Measurements from ENCODE around the gene RYR2. TPM values are rescaled to one million over a fixed set of nuclear protein-coding genes. Genes with fewer than 3 reads are reported as not detected.

The RYR2 gene
- total and polyA plus RNA-seq, 11 donors, result 77.7 to 1,319 (median 805) TPM

DNA sequence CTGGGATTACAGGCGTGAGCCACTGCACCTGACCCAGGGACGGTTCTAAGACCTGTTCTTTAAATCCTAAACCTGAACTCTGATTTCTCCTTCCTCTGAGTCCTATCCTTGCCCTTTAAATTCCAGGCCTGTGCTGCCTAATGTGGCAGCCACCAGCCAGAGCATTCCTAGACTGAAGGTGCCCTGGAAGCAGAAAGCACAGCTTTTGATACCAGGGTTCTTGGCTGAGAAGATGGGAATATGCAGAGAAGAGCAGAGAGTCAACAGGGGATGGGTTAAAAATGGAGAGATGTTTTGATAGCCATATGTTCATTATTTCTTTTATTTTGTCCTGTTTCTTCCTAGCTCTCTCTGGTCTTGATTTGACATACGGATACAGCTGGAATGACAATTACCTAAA lies 49.7 kb downstream of the RYR2 start:
- Histone ChIP-seq H3K4me1 (peaks cover 0 to 96% (median 37%) of the 10 kb centered on the region in 12 donors), H3K27me3 (no peaks in the 10 kb centered on the region), H3K4me3 (no peak overlapping the region), H3K9me3 (no peaks in the 10 kb centered on the region), H3K27ac (peak overlapping the region in 7 of 12 donors; percentile 21 to 60 (median 56)), H3K36me3 (no peaks in the 10 kb centered on the region)
- no peak for TF ChIP-seq POLR2A (IDR thresholded peaks at IDR 0.05)
- TF ChIP-seq, protein P1, sequence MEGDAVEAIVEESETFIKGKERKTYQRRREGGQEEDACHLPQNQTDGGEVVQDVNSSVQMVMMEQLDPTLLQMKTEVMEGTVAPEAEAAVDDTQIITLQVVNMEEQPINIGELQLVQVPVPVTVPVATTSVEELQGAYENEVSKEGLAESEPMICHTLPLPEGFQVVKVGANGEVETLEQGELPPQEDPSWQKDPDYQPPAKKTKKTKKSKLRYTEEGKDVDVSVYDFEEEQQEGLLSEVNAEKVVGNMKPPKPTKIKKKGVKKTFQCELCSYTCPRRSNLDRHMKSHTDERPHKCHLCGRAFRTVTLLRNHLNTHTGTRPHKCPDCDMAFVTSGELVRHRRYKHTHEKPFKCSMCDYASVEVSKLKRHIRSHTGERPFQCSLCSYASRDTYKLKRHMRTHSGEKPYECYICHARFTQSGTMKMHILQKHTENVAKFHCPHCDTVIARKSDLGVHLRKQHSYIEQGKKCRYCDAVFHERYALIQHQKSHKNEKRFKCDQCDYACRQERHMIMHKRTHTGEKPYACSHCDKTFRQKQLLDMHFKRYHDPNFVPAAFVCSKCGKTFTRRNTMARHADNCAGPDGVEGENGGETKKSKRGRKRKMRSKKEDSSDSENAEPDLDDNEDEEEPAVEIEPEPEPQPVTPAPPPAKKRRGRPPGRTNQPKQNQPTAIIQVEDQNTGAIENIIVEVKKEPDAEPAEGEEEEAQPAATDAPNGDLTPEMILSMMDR (IDR thresholded peaks at IDR 0.05), result no peak
- WGBS, 4 donors, result 52 to 66% (median 59%) methylated on average over 3 of the region's 3 CpGs
- ATAC-seq (peak in 3 of 4 donors; percentile 19 to 35 (median 27)), DNase-seq (no peak)
- intact Hi-C loops (cut with DNase I), result no loop called here

DNA sequence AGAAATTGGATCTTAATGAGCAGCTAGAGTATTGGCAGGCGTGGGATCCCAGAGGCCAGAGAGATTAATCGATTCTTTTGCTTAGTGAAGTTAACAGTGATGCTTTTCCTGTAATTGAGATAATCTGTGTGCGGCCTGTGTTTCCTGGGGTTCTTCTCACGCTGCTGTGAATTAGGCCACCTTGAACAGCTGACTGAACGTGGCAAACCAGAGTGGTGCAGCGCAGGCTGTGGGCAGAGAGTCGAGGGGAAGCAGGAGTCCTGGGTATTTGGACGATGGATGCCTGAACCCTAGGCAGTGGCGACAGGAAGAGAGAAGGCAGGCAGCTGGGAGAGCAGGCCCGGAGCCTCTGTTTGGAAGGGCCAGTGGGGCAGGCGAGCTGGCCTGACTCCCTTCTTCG lies 51.7 kb downstream of the RYR2 start:
- Histone ChIP-seq H3K36me3 (no peaks in the 10 kb centered on the region), H3K4me1 (peaks cover 0 to 94% (median 36%) of the 10 kb centered on the region in 12 donors), H3K27ac (peak overlapping the region in 9 of 12 donors; percentile 4 to 60 (median 37)), H3K4me3 (no peak overlapping the region), H3K27me3 (no peaks in the 10 kb centered on the region), H3K9me3 (no peaks in the 10 kb centered on the region)
- TF ChIP-seq, protein P1 (IDR thresholded peaks at IDR 0.05), result no peak
- no peak for TF ChIP-seq POLR2A (IDR thresholded peaks at IDR 0.05)
- ATAC-seq, result peak in 3 of 4 donors; percentile 5 to 36 (median 14)
- WGBS, 4 donors, result 44 to 48% (median 46%) methylated on average over 12 of the region's 12 CpGs
- no peak for DNase-seq
- intact Hi-C loops (cut with DNase I), result no loop called here

DNA sequence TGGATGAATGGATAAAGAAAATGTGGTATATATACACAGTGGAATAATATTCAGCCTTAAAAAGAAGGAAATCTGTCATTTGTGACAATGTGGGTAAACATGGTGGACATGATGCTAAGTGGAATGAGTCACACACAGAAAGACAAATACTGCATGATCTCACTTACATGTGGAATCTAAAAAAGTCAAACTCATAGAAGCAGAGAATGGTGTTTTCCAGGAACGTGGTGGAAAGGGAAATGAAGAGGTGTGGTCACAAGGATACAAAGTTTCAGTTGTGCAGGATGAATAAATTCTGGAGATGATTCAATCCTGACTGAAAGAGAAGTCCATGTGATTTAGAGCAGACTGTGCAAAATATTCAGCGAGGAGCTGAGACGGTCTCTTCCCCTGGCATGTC lies 56.6 kb downstream of the RYR2 start:
- intact Hi-C loops (cut with DNase I), result no loop called here
- Histone ChIP-seq H3K36me3 (peaks cover 0 to 7% (median 0%) of the 10 kb centered on the region in 9 donors), H3K9me3 (no peaks in the 10 kb centered on the region), H3K4me3 (no peak overlapping the region), H3K27me3 (no peaks in the 10 kb centered on the region), H3K4me1 (peaks cover 0 to 92% (median 30%) of the 10 kb centered on the region in 12 donors), H3K27ac (peak overlapping the region in 2 of 12 donors; percentile 7 to 15)
- 29 to 42% (median 36%) methylated on average over 3 of the region's 3 CpGs for WGBS, 4 donors
- TF ChIP-seq POLR2A (IDR thresholded peaks at IDR 0.05), result no peak
- TF ChIP-seq, protein P1 (IDR thresholded peaks at IDR 0.05), result no peak
- ATAC-seq (no peak), DNase-seq (no peak)

DNA sequence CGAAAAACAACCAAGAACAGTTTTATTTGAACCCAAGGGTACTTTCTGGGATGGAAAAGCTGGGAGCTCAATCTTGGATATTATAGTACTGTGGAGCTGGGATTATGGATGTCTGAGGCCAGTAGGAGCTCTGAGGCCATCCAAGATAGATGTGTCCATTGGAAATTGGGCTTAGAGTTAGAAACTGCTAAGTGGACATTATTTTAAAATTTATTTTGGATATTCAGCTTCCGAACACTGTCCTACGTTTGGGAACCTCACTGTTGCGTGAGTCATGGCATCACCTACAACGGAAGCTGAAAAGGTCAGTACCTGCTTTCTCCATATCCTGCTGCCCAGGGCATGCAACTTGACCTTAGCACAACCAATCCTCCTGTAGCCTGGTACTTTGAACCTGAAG lies 61.0 kb downstream of the RYR2 start:
- no peak for TF ChIP-seq POLR2A (IDR thresholded peaks at IDR 0.05)
- TF ChIP-seq, protein P1 (IDR thresholded peaks at IDR 0.05), result no peak
- Histone ChIP-seq H3K27me3 (no peaks in the 10 kb centered on the region), H3K4me3 (no peak overlapping the region), H3K36me3 (peaks cover 0 to 21% (median 0%) of the 10 kb centered on the region in 9 donors), H3K4me1 (peaks cover 0 to 92% (median 27%) of the 10 kb centered on the region in 12 donors), H3K9me3 (no peaks in the 10 kb centered on the region), H3K27ac (peak overlapping the region in 3 of 12 donors; percentile 14 to 65 (median 34))
- intact Hi-C loops (cut with DNase I), result no loop called here
- ATAC-seq, result no peak
- 65 to 77% (median 71%) methylated on average over 5 of the region's 5 CpGs for WGBS, 4 donors
- DNase-seq, result no peak

All from heart left ventricle (tissue), 16 donors.